Measurements from ENCODE around the gene TRIM9.

Gene TRIM9

DNA sequence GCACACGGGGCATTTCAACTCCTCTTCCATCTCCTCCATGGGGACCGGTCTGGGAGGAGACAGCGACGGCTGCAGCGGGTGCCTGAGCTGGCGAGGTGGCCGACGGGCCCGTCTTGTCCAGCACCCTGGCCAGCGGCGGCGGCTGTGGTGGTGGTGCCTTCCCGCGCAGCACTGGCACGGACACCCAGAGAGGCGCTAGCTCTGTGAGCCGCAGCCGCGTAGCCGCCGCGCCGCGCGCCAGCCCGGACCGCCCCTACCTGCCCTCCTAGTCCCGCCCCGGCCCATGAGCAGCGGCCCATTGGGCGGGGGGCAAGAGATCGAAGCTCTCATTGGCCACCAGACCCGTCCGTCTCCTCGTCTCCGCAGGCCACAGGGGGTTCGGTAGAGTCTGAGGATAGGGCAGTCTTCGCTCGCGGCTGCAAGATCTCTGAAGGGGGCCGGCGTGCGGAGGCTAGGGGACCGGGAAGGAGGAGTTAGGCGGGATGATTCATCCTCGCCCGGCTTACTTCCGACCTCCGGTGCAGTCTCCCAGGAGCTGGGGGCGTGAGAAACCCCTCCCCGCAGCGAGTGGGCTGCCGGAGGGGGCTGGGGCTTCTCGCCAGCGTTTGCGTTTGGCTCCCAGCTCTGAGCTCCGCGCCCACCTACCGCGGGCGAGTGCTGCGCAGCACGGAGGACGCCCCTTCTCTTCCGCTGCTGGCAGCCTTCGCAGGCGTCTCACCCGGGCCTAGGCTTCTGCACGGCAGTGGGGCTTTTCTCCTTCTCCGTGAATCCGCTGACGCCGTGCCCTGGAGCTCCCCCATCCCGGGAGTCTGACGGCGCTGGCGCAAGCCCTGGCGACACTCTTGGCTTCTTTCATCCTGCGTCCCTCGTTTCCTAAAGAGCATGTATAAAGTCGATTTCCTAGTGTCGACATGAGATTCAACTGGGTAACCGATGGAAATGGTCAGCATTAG lies at the start of gene TRIM9:
TSS of gene TRIM9 (minus strand) at position 205 of the 953 bp plus-strand sequence. CDS start at position 39, 166 bp downstream.
- peak within 1 kb of the TSS; percentile 21 for H3K27ac ChIP-seq
- no peaks in the 10 kb centered on the region for H3K36me3 ChIP-seq

DNA sequence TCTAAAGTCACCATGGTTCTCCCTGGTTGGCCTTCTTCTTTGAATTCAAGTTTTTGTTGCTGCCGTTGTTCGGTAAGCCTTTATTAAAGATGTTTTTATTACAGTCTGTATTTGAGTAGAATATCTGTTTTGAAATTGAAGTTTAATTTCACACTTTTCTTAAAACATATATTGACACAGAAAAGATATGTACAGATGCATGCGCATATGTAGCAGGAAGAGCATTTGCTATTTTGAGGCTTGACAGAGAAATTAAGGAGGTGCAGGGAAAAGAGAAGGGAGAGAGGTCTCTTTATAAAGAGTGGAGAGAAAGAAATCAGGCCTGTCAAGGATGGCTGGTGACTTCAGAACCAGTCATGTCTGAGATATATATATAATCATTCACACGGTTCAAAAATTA lies 46.0 kb upstream of the TRIM9 start:
- Histone ChIP-seq H3K9ac (no peak overlapping the region), H4K20me1 (no peaks in the 10 kb centered on the region), H3K9me3 (peaks cover 16% of the 10 kb centered on the region; the same call in 1 of the 2 replicates), H3K27ac (no peak overlapping the region), H3K4me1 (peaks cover 7% of the 10 kb centered on the region), H3K36me3 (no peaks in the 10 kb centered on the region), H3K27me3 (no peaks in the 10 kb centered on the region), H3K4me2 (no peak overlapping the region), H3K4me3 (no peak overlapping the region)
- no peak for TF ChIP-seq Cebpa-rat (IDR thresholded peaks at IDR 0.05)

More for the DNA sequence above, at the start of gene TRIM9:
- 0 out of 2 replicates have a peak, but pooled peaks cover 12% of the 10 kb centered on the region for H4K20me1 ChIP-seq
- H3K4me3 ChIP-seq: peak within 1 kb of the TSS; percentile 80
- TF ChIP-seq Cebpa-rat (IDR thresholded peaks at IDR 0.05): no peak
- H3K9ac ChIP-seq: peak within 1 kb of the TSS; percentile 68
- no peaks in the 10 kb centered on the region for H3K9me3 ChIP-seq
- peaks cover 23% of the 10 kb centered on the region for H3K27me3 ChIP-seq
- H3K4me2 ChIP-seq: peak within 1 kb of the TSS; percentile 100
- H3K4me1 ChIP-seq: peaks cover 26% of the 10 kb centered on the region

GRCh38 chr14:51140338-51140737 lies 45.4 kb upstream of the TRIM9 start:
- H3K4me2 ChIP-seq: no peak overlapping the region
- no peak overlapping the region for H3K9ac ChIP-seq
- no peaks in the 10 kb centered on the region for H3K36me3 ChIP-seq
- no peaks in the 10 kb centered on the region for H4K20me1 ChIP-seq
- peaks cover 7% of the 10 kb centered on the region for H3K4me1 ChIP-seq
- no peak overlapping the region for H3K4me3 ChIP-seq
- no peak overlapping the region for H3K27ac ChIP-seq
- H3K9me3 ChIP-seq: peaks cover 16% of the 10 kb centered on the region; the same call in 1 of the 2 replicates
- no peaks in the 10 kb centered on the region for H3K27me3 ChIP-seq
- no peak for TF ChIP-seq Cebpa-rat (IDR thresholded peaks at IDR 0.05)

GRCh38 chr14:51139121-51139681 lies 44.3 kb upstream of the TRIM9 start:
- Histone ChIP-seq H3K9ac (no peak overlapping the region), H3K4me2 (peak overlapping the region; percentile 23), H3K36me3 (no peaks in the 10 kb centered on the region), H4K20me1 (no peaks in the 10 kb centered on the region), H3K4me1 (peaks cover 7% of the 10 kb centered on the region), H3K4me3 (no peak overlapping the region), H3K9me3 (peaks cover 16% of the 10 kb centered on the region; the same call in 1 of the 2 replicates), H3K27me3 (no peaks in the 10 kb centered on the region), H3K27ac (no peak overlapping the region)
- no peak for TF ChIP-seq Cebpa-rat (IDR thresholded peaks at IDR 0.05)

DNA sequence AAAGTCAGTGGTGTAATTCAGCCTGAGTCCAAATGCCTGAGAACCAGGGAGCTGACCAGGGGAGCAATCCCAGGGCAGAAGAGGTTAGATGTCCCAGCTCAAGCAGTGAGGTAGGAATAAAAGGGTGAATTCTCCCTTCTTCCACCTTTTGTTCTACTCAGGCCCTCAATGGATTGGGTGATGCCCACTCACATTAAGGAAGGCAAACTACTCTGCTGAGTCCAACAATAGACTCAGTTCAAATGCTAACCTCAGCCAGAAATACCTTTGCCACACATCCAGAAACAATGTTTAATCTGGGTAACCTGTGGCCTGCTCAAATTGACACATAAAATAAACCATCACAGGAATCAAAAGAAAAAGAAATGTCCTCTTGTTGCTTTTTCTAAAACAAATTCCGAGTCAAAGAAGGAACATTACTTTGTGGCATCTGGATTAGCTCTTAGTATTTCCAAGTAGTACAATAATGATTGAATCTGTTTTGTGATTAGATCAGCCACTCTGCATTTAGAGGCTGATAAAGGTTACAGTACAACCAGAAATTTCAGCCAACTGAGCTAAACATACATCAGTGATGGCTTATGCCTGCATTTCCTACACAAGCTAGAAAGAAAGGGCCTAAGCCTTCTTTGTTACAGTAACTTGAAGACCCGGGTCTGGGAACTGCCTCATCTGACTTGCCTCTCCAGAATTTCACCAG lies 43.6 kb upstream of the TRIM9 start:
- Histone ChIP-seq H3K36me3 (no peaks in the 10 kb centered on the region), H3K4me2 (peak overlapping the region; percentile 23; the same call in 1 of the 2 replicates), H3K9ac (no peak overlapping the region), H3K27ac (no peak overlapping the region), H3K4me3 (no peak overlapping the region), H3K9me3 (peaks cover 17% of the 10 kb centered on the region; the same call in 1 of the 2 replicates), H3K4me1 (peaks cover 7% of the 10 kb centered on the region), H3K27me3 (no peaks in the 10 kb centered on the region), H4K20me1 (no peaks in the 10 kb centered on the region)
- TF ChIP-seq Cebpa-rat (IDR thresholded peaks at IDR 0.05): no peak

DNA sequence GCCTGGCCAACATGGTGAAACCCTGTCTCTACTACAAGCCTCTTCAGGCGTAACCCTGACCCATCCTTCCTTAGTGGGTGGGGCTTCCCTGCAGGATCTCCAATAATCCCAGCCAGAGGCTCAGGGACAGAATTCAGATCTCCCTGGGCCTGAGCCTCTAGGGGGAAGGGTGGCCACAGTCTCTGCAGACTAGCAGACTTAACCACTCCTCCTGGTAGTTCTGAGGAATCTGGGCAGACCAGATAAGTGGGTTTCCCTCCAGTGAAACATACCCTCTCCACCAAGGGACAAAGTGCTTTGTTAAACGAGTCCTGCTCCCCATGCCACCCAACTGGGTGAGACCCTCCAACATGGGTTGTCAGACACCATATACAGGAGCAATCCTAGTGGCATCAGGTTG lies 36.6 kb upstream of the TRIM9 start:
- Histone ChIP-seq H3K27ac (no peak overlapping the region), H4K20me1 (no peaks in the 10 kb centered on the region), H3K9me3 (peaks cover 13% of the 10 kb centered on the region; the same call in 1 of the 2 replicates), H3K4me3 (no peak overlapping the region), H3K27me3 (no peaks in the 10 kb centered on the region), H3K9ac (no peak overlapping the region), H3K36me3 (no peaks in the 10 kb centered on the region), H3K4me1 (no peaks in the 10 kb centered on the region), H3K4me2 (no peak overlapping the region)
- TF ChIP-seq Cebpa-rat (IDR thresholded peaks at IDR 0.05): no peak

- Histone ChIP-seq H3K36me3 (no peaks in the 10 kb centered on the region), H3K27me3 (no peaks in the 10 kb centered on the region), H3K9me3 (peaks cover 9% of the 10 kb centered on the region; the same call in 1 of the 2 replicates), H3K9ac (no peak overlapping the region), H3K4me2 (no peak overlapping the region), H4K20me1 (no peaks in the 10 kb centered on the region), H3K27ac (no peak overlapping the region), H3K4me1 (no peaks in the 10 kb centered on the region), H3K4me3 (no peak overlapping the region)
- no peak for TF ChIP-seq Cebpa-rat (IDR thresholded peaks at IDR 0.05)
Observed at GRCh38 chr14:51129130-51129529, 34.2 kb upstream of the TRIM9 start.

- no peaks in the 10 kb centered on the region for H3K27me3 ChIP-seq
- no peak for TF ChIP-seq Cebpa-rat (IDR thresholded peaks at IDR 0.05)
- no peaks in the 10 kb centered on the region for H3K4me1 ChIP-seq
- H3K36me3 ChIP-seq: no peaks in the 10 kb centered on the region
- no peak overlapping the region for H3K4me3 ChIP-seq
- no peaks in the 10 kb centered on the region for H3K9me3 ChIP-seq
- H4K20me1 ChIP-seq: no peaks in the 10 kb centered on the region
- no peak overlapping the region for H3K9ac ChIP-seq
- H3K4me2 ChIP-seq: no peak overlapping the region
- no peak overlapping the region for H3K27ac ChIP-seq
Observed at GRCh38 chr14:51124029-51124428, 29.1 kb upstream of the TRIM9 start.

DNA sequence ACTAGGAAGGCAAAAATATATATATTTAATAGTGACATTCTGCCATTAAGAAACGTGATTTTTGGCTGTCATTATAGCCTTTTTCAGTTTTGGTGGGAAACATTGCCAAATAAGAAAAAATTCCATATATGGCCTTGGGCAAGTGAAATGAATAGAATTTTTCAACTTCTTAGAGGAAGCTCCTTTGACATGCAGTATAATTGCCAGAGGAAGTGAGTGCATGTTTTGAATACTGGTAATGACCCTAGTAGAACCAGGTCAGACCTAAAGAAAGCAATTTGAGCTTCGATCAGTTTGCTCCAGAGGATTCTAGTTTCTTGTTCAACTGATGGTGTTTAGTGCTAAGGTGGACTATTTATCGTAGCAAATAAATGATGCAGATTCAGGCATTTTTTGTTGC lies 26.2 kb upstream of the TRIM9 start:
- Histone ChIP-seq H3K27ac (no peak overlapping the region), H3K36me3 (no peaks in the 10 kb centered on the region), H3K9ac (no peak overlapping the region), H3K27me3 (no peaks in the 10 kb centered on the region), H3K4me2 (no peak overlapping the region), H3K9me3 (no peaks in the 10 kb centered on the region), H4K20me1 (no peaks in the 10 kb centered on the region), H3K4me3 (no peak overlapping the region), H3K4me1 (peaks cover 4% of the 10 kb centered on the region; the same call in 1 of the 2 replicates)
- TF ChIP-seq Cebpa-rat (IDR thresholded peaks at IDR 0.05): no peak

Data from BLaER1 (cell line).